GM12874 (cell line): ENCODE data around the gene MID1IP1.

Experiments
- CTCF ChIP-seq: IDR thresholded peaks from 2 replicates; pipeline ENCODE4 v1.5.1; 2011; ENCODE audit warnings: low read depth, mild to moderate bottlenecking, control low read depth, low read length, moderate library complexity; ENCODE audit not compliant: insufficient read depth

MID1IP1 gene

GRCh38 chrX:38804682-38805431 lies 3.6 kb downstream of the MID1IP1 start:
- TF ChIP-seq CTCF: no peak

GRCh38 chrX:38805432-38806389 lies 4.5 kb downstream of the MID1IP1 start:
- no peak for TF ChIP-seq CTCF

- TF ChIP-seq CTCF: no peak
These were observed 5.8 kb downstream of the MID1IP1 start for GRCh38 chrX:38806875-38807621.

- TF ChIP-seq CTCF: no peak
These were observed 6.6 kb downstream of the MID1IP1 start for GRCh38 chrX:38807873-38808272.

GRCh38 chrX:38811515-38812243 lies 10.4 kb downstream of the MID1IP1 start:
- no peak for TF ChIP-seq CTCF

GRCh38 chrX:38816155-38816554 lies 14.9 kb downstream of the MID1IP1 start:
- TF ChIP-seq CTCF: no peak
